NCI-H146 treated with DMSO at 0.1 percent for 48 hours (cell line): Measurements from ENCODE around the gene HELB.
A peak's percentile ranks its signal among the peaks of the same experiment; 100 is the strongest.

Source experiments
- DNase-seq: peaks from one replicate; lab custom pipeline; 2025; ENCODE audit not compliant: unreplicated experiment; lab: John Stamatoyannopoulos, UW

Gene HELB

GRCh38 chr12:66301944-66302826, at the start of gene HELB:
TSS of gene HELB (plus strand) at chr12:66302493. CDS start at chr12:66302604, 111 bp downstream.
- DNase-seq: peak; percentile 91

GRCh38 chr12:66252771-66253170, 49.5 kb upstream of the HELB start:
- no peak for DNase-seq

GRCh38 chr12:66255737-66256136, 46.6 kb upstream of the HELB start:
- no peak for DNase-seq

- DNase-seq: no peak
These were observed 44.3 kb upstream of the HELB start for GRCh38 chr12:66258011-66258410.

- DNase-seq: no peak
These were observed 39.6 kb upstream of the HELB start for GRCh38 chr12:66262737-66263136.

GRCh38 chr12:66268562-66268961, 33.7 kb upstream of the HELB start:
- no peak for DNase-seq

- DNase-seq: no peak
These were observed 33.2 kb upstream of the HELB start for GRCh38 chr12:66269142-66269541.

- peak; percentile 41 for DNase-seq
These were observed 32.4 kb upstream of the HELB start for GRCh38 chr12:66269757-66270383.

GRCh38 chr12:66270613-66271012, 31.7 kb upstream of the HELB start:
- no peak for DNase-seq

GRCh38 chr12:66272650-66273049, 29.6 kb upstream of the HELB start:
- DNase-seq: no peak

GRCh38 chr12:66273147-66273546, 29.1 kb upstream of the HELB start:
- no peak for DNase-seq

GRCh38 chr12:66275040-66275439, 27.3 kb upstream of the HELB start:
- DNase-seq: no peak

- no peak for DNase-seq
These were observed 23.1 kb upstream of the HELB start for GRCh38 chr12:66279123-66279712.

- DNase-seq: no peak
These were observed 21.7 kb upstream of the HELB start for GRCh38 chr12:66280561-66280960.

- no peak for DNase-seq
These were observed 20.0 kb upstream of the HELB start for GRCh38 chr12:66282244-66282643.

- no peak for DNase-seq
These were observed 15.0 kb upstream of the HELB start for GRCh38 chr12:66287275-66287674.

GRCh38 chr12:66288121-66288520, 14.2 kb upstream of the HELB start:
- DNase-seq: no peak

GRCh38 chr12:66289485-66289884, 12.8 kb upstream of the HELB start:
- no peak for DNase-seq

- no peak for DNase-seq
These were observed 11.5 kb upstream of the HELB start for GRCh38 chr12:66290716-66291200.

- DNase-seq: no peak
These were observed 6.1 kb upstream of the HELB start for GRCh38 chr12:66296176-66296683.

GRCh38 chr12:66297080-66297479, 5.2 kb upstream of the HELB start:
- no peak for DNase-seq

- no peak for DNase-seq
These were observed 4.4 kb upstream of the HELB start for GRCh38 chr12:66297923-66298322.
